H1 (cell line): ENCODE data around the gene RCE1. TPM values are rescaled to one million over a fixed set of nuclear protein-coding genes. Genes with fewer than 3 reads are reported as not detected.

Experiments
- CTCF ChIA-PET: fragments of 300-600 bp; sonication (Branson Sonifier 250); formaldehyde crosslinking; loops from one replicate; lab custom pipeline; 2021; ENCODE audit not compliant: partially characterized antibody; lab: Charles Lee
- POLR2A ChIA-PET: fragments of 300-600 bp; sonication (Branson Sonifier 250); formaldehyde crosslinking; loops from one replicate; lab custom pipeline; 2021; ENCODE audit warnings: inconsistent platforms; ENCODE audit not compliant: partially characterized antibody; lab: Charles Lee
- DNase-seq, 2 experiments: peaks; one replicate each; pipeline versions ENCODE4 v3.0.0 to v3.0.0-alpha.2; 2010 to 2022; ENCODE audit warnings: low spot score in 2 of 2, low read depth in 1 of 2, mixed read lengths in 1 of 2
- FAIRE-seq: peaks from 2 replicates; lab custom pipeline; 2011; peaks lifted over from hg19 to GRCh38; lab: Jason Lieb, UNC
- H2AFZ ChIP-seq: 2 replicates; pipeline ENCODE4 v1.8.1; 2012; ENCODE audit warnings: low read length, inconsistent platforms
- H2AK5ac ChIP-seq: 2 replicates; pipeline ENCODE4 v1.6.1; 2013; ENCODE audit warnings: low read depth, low read length
- H2BK120ac ChIP-seq: replicated peaks from 2 replicates; pipeline ENCODE3; 2013; ENCODE audit warnings: low read depth, low read length, inconsistent platforms
- H2BK12ac ChIP-seq: 2 replicates; pipeline ENCODE4 v1.6.1; 2013; ENCODE audit warnings: low read depth, low read length
- H2BK15ac ChIP-seq: 2 replicates; pipeline ENCODE4 v1.6.1; 2013; ENCODE audit warnings: low read length
- H2BK20ac ChIP-seq: 2 replicates; pipeline ENCODE4 v1.6.1; 2013; ENCODE audit warnings: low read length
- H2BK5ac ChIP-seq: 2 replicates; pipeline ENCODE4 v1.6.1; 2013; ENCODE audit warnings: low read depth, low read length
- H3K14ac ChIP-seq: 2 replicates; pipeline ENCODE4 v1.6.1; 2013; ENCODE audit warnings: inconsistent platforms; ENCODE audit not compliant: insufficient read length
- H3K18ac ChIP-seq: 2 replicates; pipeline ENCODE4 v1.6.1; 2013; ENCODE audit warnings: low read length; ENCODE audit errors: extremely low read depth
- H3K23ac ChIP-seq: 2 replicates; pipeline ENCODE4 v1.6.1; 2013; ENCODE audit warnings: inconsistent platforms; ENCODE audit not compliant: insufficient read length
- H3K23me2 ChIP-seq: 2 replicates; pipeline ENCODE4 v1.6.1; 2013; ENCODE audit warnings: low read depth, low read length
- H3K27ac ChIP-seq: 2 replicates; pipeline ENCODE4 v1.6.1; 2011; ENCODE audit warnings: low read depth, low read length, inconsistent platforms
- H3K27me3 ChIP-seq, 4 experiments: replicated peaks in 1 of 4; 1 replicate in 1 of 4; 2 replicates in 3 of 4; pipeline versions ENCODE4 v1.6.1 to v1.8.1; 2011 to 2013; ENCODE audit warnings: low read length in 3 of 4, mild to moderate bottlenecking in 3 of 4, inconsistent platforms in 2 of 4, mixed read lengths in 2 of 4, moderate library complexity in 1 of 4; ENCODE audit not compliant: control insufficient read depth in 3 of 4, insufficient read depth in 3 of 4; ENCODE audit errors: extremely low read depth in 1 of 4
- H3K36me3 ChIP-seq, 4 experiments: 2 replicates each; pipeline versions ENCODE4 v1.6.1 to v1.8.1; 2011 to 2013; ENCODE audit warnings: mild to moderate bottlenecking in 4 of 4, low read length in 3 of 4, moderate library complexity in 2 of 4, control low read depth in 1 of 4, inconsistent platforms in 1 of 4; ENCODE audit not compliant: insufficient read depth in 4 of 4, control insufficient read depth in 2 of 4
- H3K4ac ChIP-seq: replicated peaks from 2 replicates; pipeline ENCODE3; 2013; ENCODE audit warnings: low read length, low read depth, mixed read lengths, inconsistent platforms; ENCODE audit not compliant: insufficient read length
- H3K4me1 ChIP-seq, 4 experiments: replicated peaks in 1 of 4; 1 replicate in 1 of 4; 2 replicates in 3 of 4; pipeline versions ENCODE4 v1.6.1 to v1.8.1; 2011 to 2013; ENCODE audit warnings: low read length in 3 of 4, inconsistent platforms in 2 of 4, mixed read lengths in 1 of 4; ENCODE audit not compliant: insufficient read depth in 4 of 4, control insufficient read depth in 3 of 4
- H3K4me2 ChIP-seq, 2 experiments: 2 replicates each; pipeline versions ENCODE4 v1.6.1 to v1.8.1; 2011 to 2013; ENCODE audit warnings: low read depth in 2 of 2, low read length in 2 of 2, control low read depth in 1 of 2, inconsistent platforms in 1 of 2, mild to moderate bottlenecking in 1 of 2; ENCODE audit not compliant: insufficient read depth in 1 of 2
- H3K4me3 ChIP-seq, 4 experiments: fragments of 200-600, 300-600 bp in 1 of 4; sonication (generic), shearing (Covaris generic), sonication (Bioruptor Twin) in 1 of 4; 2 replicates each; pipeline versions ENCODE4 v1.5.1 to v1.8.1; 2011 to 2016; ENCODE audit warnings: low read length in 4 of 4, low read depth in 3 of 4, control low read depth in 2 of 4, inconsistent platforms in 2 of 4, mild to moderate bottlenecking in 2 of 4, mixed read lengths in 1 of 4, moderate library complexity in 1 of 4; ENCODE audit not compliant: insufficient read depth in 2 of 4; ENCODE audit errors: extremely low read depth in 1 of 4
- H3K56ac ChIP-seq: replicated peaks from 2 replicates; pipeline ENCODE3; 2013; ENCODE audit warnings: low read depth, mild to moderate bottlenecking, mixed read lengths, low read length, inconsistent platforms; ENCODE audit not compliant: insufficient read length
- H3K79me1 ChIP-seq: 2 replicates; pipeline ENCODE4 v1.6.1; 2013; ENCODE audit warnings: low read depth, low read length, control low read depth
- H3K79me2 ChIP-seq, 2 experiments: 2 replicates each; pipeline versions ENCODE4 v1.6.1 to v1.8.1; 2012 to 2013; ENCODE audit warnings: low read length in 2 of 2, mild to moderate bottlenecking in 2 of 2, inconsistent platforms in 1 of 2; ENCODE audit not compliant: insufficient read depth in 2 of 2, control insufficient read depth in 1 of 2
- H3K9ac ChIP-seq, 4 experiments: replicated peaks in 1 of 4; 1 replicate in 1 of 4; 2 replicates in 3 of 4; pipeline versions ENCODE4 v1.6.1 to v1.8.1; 2011 to 2013; ENCODE audit warnings: low read depth in 3 of 4, low read length in 3 of 4, control low read depth in 2 of 4, mild to moderate bottlenecking in 2 of 4, moderate library complexity in 2 of 4, inconsistent platforms in 1 of 4; ENCODE audit errors: extremely low read depth in 1 of 4
- H3K9me3 ChIP-seq, 2 experiments: 2 replicates each; pipeline versions ENCODE4 v1.6.1 to v1.8.1; 2012 to 2013; ENCODE audit warnings: mild to moderate bottlenecking in 2 of 2, moderate library complexity in 2 of 2, control low read depth in 1 of 2, inconsistent platforms in 1 of 2, low read depth in 1 of 2, low read length in 1 of 2, mixed read lengths in 1 of 2; ENCODE audit not compliant: insufficient read depth in 2 of 2
- H4K20me1 ChIP-seq, 2 experiments: replicated peaks in 1 of 2; 2 replicates each; pipeline versions ENCODE3 to v1.8.1; 2011 to 2013; ENCODE audit warnings: inconsistent platforms in 2 of 2, low read length in 2 of 2, mild to moderate bottlenecking in 1 of 2; ENCODE audit not compliant: insufficient read depth in 2 of 2, control insufficient read depth in 1 of 2
- H4K5ac ChIP-seq: 2 replicates; pipeline ENCODE4 v1.6.1; 2013; ENCODE audit warnings: low read length, low read depth, mixed read lengths, inconsistent platforms; ENCODE audit not compliant: insufficient read length
- H4K8ac ChIP-seq: 2 replicates; pipeline ENCODE4 v1.8.0; 2013; ENCODE audit warnings: mild to moderate bottlenecking, moderate library complexity, low read length, inconsistent platforms; ENCODE audit not compliant: insufficient read depth; ENCODE audit errors: extremely low read depth
- H4K91ac ChIP-seq: replicated peaks from 2 replicates; pipeline ENCODE3; 2013; ENCODE audit warnings: low read length, mixed read lengths, inconsistent platforms; ENCODE audit not compliant: insufficient read length
- HDAC6 ChIP-seq: IDR thresholded peaks from one replicate; pipeline ENCODE4 v1.7.1; 2012; ENCODE audit warnings: low read depth, mild to moderate bottlenecking, inconsistent platforms, low read length, moderate library complexity
- POLR2A ChIP-seq, 2 experiments: IDR thresholded peaks; 1 replicate in 1 of 2; 2 replicates in 1 of 2; pipeline ENCODE4 v1.6.1; 2011; ENCODE audit warnings: low read depth in 2 of 2, low read length in 2 of 2, mild to moderate bottlenecking in 2 of 2; ENCODE audit errors: control extremely low read depth in 1 of 2
- SIN3A ChIP-seq, 2 experiments: IDR thresholded peaks in 1 of 2; conservative IDR thresholded peaks in 1 of 2; 2 replicates each; pipeline ENCODE4 v1.6.1; 2011 to 2012; ENCODE audit warnings: low read length in 2 of 2, improper control_type of control experiment in 1 of 2, low read depth in 1 of 2, mild to moderate bottlenecking in 1 of 2
- WGBS, 2 experiments: shearing (Covaris generic) in 1 of 2; methylation state at CpG; one replicate each; pipeline versions ENCODE4 v1.1.6 to v1.1.7; 2013 to 2015; ENCODE audit warnings: low lambda C conversion rate in 2 of 2, mixed read lengths in 2 of 2, inconsistent platforms in 1 of 2, low coverage in 1 of 2, missing lambda C conversion rate in 1 of 2; ENCODE audit not compliant: insufficient replicate concordance in 2 of 2, insufficient coverage in 1 of 2, insufficient read length in 1 of 2; ENCODE audit errors: extremely low coverage in 1 of 2, missing lambda C conversion rate in 1 of 2; 5-methylcytosine and 5-hydroxymethylcytosine counted together
- polyA plus RNA-seq, 7 experiments: library from polyadenylated mRNA; depleted of rRNA in 3 of 7; stranded (reverse) in 5 of 7; unstranded in 2 of 7; fragments of >200 nt in 5 of 7; fragments of 200-250 nt in 2 of 7; gene quantifications; 1 replicate in 5 of 7; 2 replicates in 1 of 7; 4 replicates in 1 of 7; pipeline versions ENCODE4 v1.2.1 to v1.2.3, GENCODE V29; 2011 to 2013; ENCODE audit warnings: missing spikeins in 2 of 7, mixed read lengths in 2 of 7
- total RNA-seq: library from RNA; stranded (reverse); fragmentation: NEBNext Ultra II Directional; extraction: Animal tissue kit (Norgen Biotek cat#: 25700); gene quantifications from 2 replicates; pipeline ENCODE4 v1.2.1, GENCODE V29; 2021

Gene RCE1
- total and polyA plus RNA-seq, 2 of the 8 experiments (the other 6 are each of a cell fraction or from before 2014, with no cell fraction given) = 35.8 to 84.8 TPM

- no peak overlapping the region for H3K4ac ChIP-seq
- H4K5ac ChIP-seq = no peak overlapping the region
- no peaks in the 10 kb centered on the region for H3K23me2 ChIP-seq
- no peak overlapping the region for H3K4me3 ChIP-seq
- 0 out of 2 replicates have a peak overlapping the region, but pooled peaks have one; percentile 13 for H2BK20ac ChIP-seq
- DNase-seq = no peak
- CTCF ChIA-PET = interaction anchor here (0.6 to 11.9 kb wide), 10 partner anchors 12 to 188 kb away, joined by 3 to 199 read pairs (median 26); partner anchors contain the start of genes C11orf86 and RCE1
- no peak overlapping the region for H3K9ac ChIP-seq
- H2BK15ac ChIP-seq = no peak overlapping the region
- no peak overlapping the region for H3K4me2 ChIP-seq
- H2BK120ac ChIP-seq = no peak overlapping the region
- H4K20me1 ChIP-seq = peaks cover 0 to 2% of the 10 kb centered on the region in 2 experiments
- no peaks in the 10 kb centered on the region for H3K9me3 ChIP-seq
- H4K8ac ChIP-seq = no peak overlapping the region
- WGBS, 2 experiments = 92% methylated on average over 9 of the region's 9 CpGs; no CpG with 5 or more reads in 1 of the 2 experiments
- H3K27ac ChIP-seq = no peak overlapping the region; the same call in 1 of the 2 replicates
- no peaks in the 10 kb centered on the region for H3K27me3 ChIP-seq
- no peak overlapping the region for H3K18ac ChIP-seq
- TF ChIP-seq SIN3A (conservative IDR thresholded peaks at IDR 0.05 in 1 of 2, IDR thresholded peaks at IDR 0.05 in 1 of 2; ENCODE audit: low read depth in 1 of 2, low read length in 2 of 2) (no peak), POLR2A (IDR thresholded peaks at IDR 0.05; ENCODE audit: control extremely low read depth in 1 of 2, low read depth in 2 of 2, low read length in 2 of 2) (no peak), HDAC6 (no peak)
- POLR2A ChIA-PET = no interaction called here
- no peak overlapping the region for H3K23ac ChIP-seq
- H3K4me1 ChIP-seq = peaks cover 4 to 21% (median 15%) of the 10 kb centered on the region in 4 experiments
- H3K56ac ChIP-seq = no peak overlapping the region
- no peaks in the 10 kb centered on the region for H3K79me2 ChIP-seq
- H4K91ac ChIP-seq = peak overlapping the region; percentile 17
- H2AFZ ChIP-seq = no peak overlapping the region
- peak overlapping the region; percentile 67 for H2AK5ac ChIP-seq
- FAIRE-seq = no peak
- H2BK12ac ChIP-seq = peak overlapping the region; percentile 80; the same call in 1 of the 2 replicates
- H3K36me3 ChIP-seq = no peaks in the 10 kb centered on the region
- no peak overlapping the region; the same call in 1 of the 2 replicates for H2BK5ac ChIP-seq
- H3K79me1 ChIP-seq = peaks cover 2% of the 10 kb centered on the region
- H3K14ac ChIP-seq = no peak overlapping the region
Observed at GRCh38 chr11:66879583-66879982, 36.3 kb downstream of the RCE1 start.
